ENCODE data around the gene ACOXL.

DNA sequence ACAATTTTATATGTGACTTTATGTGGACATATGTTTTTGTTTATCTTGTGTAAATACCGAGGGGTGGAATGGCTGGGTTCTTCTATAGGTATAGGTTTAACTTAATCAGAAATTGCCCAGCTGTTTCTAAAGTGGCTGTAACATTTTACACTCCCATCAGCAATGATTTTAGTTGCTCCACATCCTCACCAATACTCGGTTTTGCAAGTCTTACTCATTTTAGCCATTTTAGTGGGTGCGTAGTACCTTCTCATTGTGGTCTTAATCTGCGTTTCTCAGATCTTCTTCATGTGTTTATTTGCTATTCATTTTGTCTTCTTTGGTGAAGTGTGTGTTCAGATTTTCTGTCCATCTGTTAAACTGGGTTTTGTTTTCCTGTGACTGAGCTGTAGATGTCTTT is 292.9 kb downstream of the ACOXL start:
- no peak for TF ChIP-seq POLR2A (IDR thresholded peaks at IDR 0.05)
- TF ChIP-seq, protein P1, sequence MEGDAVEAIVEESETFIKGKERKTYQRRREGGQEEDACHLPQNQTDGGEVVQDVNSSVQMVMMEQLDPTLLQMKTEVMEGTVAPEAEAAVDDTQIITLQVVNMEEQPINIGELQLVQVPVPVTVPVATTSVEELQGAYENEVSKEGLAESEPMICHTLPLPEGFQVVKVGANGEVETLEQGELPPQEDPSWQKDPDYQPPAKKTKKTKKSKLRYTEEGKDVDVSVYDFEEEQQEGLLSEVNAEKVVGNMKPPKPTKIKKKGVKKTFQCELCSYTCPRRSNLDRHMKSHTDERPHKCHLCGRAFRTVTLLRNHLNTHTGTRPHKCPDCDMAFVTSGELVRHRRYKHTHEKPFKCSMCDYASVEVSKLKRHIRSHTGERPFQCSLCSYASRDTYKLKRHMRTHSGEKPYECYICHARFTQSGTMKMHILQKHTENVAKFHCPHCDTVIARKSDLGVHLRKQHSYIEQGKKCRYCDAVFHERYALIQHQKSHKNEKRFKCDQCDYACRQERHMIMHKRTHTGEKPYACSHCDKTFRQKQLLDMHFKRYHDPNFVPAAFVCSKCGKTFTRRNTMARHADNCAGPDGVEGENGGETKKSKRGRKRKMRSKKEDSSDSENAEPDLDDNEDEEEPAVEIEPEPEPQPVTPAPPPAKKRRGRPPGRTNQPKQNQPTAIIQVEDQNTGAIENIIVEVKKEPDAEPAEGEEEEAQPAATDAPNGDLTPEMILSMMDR (IDR thresholded peaks at IDR 0.05): no peak
